Sigmoid colon (tissue), 7 donors: ENCODE results near the gene KIAA1614. TPM values are rescaled to one million over a fixed set of nuclear protein-coding genes. Genes with fewer than 3 reads are reported as not detected.
A peak's percentile ranks its signal among the peaks of the same experiment; 100 is the strongest.

Source experiments
- DNase-seq: peaks from one replicate; pipeline ENCODE4 v3.0.0-alpha.2; 2019
- H3K27ac ChIP-seq, 4 donors: fragments of 200-600 bp; sonication (generic); one replicate each; pipeline ENCODE4 v1.5.1; 2016 to 2019; ENCODE audit warnings: mild to moderate bottlenecking in 1 of 4
- H3K27me3 ChIP-seq, 3 donors: fragments of 200-600 bp; sonication (generic); one replicate each; pipeline ENCODE4 v1.5.1; 2019; ENCODE audit warnings: mild to moderate bottlenecking in 1 of 3
- H3K36me3 ChIP-seq, 4 donors: fragments of 200-600 bp; sonication (generic); one replicate each; pipeline ENCODE4 v1.5.1; 2016 to 2019
- H3K4me1 ChIP-seq, 4 donors: fragments of 200-600 bp; sonication (generic); one replicate each; pipeline ENCODE4 v1.5.1; 2017 to 2019
- H3K4me3 ChIP-seq, 4 donors: fragments of 200-600 bp; sonication (generic); one replicate each; pipeline ENCODE4 v1.5.1; 2017 to 2019; ENCODE audit warnings: mild to moderate bottlenecking in 2 of 4, moderate library complexity in 1 of 4
- H3K9me3 ChIP-seq, 4 donors: fragments of 200-600 bp in 3 of 4; sonication (generic) in 3 of 4; one replicate each; pipeline versions ENCODE4 v1.5.1 to v1.6.1; 2013 to 2019
- CTCF ChIP-seq, 4 experiments: fragments of 450-650 bp in 3 of 4; fragments of 200-600 bp in 1 of 4; IDR thresholded peaks; one replicate each; pipeline ENCODE4 v1.5.1; 2016 to 2019; ENCODE audit warnings: antibody characterized with exemption in 4 of 4, mild to moderate bottlenecking in 3 of 4, moderate library complexity in 2 of 4
- EP300 ChIP-seq, 4 donors: sonication (generic); formaldehyde crosslinking; IDR thresholded peaks; one replicate each; pipeline ENCODE4 v1.6.1; 2017; ENCODE audit warnings: antibody characterized with exemption in 4 of 4
- POLR2A ChIP-seq, 2 donors: fragments of 450-650 bp; IDR thresholded peaks; one replicate each; pipeline ENCODE4 v1.6.1; 2016; ENCODE audit warnings: antibody characterized with exemption in 2 of 2, mild to moderate bottlenecking in 2 of 2, moderate library complexity in 2 of 2
- POLR2AphosphoS5 ChIP-seq, 4 donors: sonication (generic); formaldehyde crosslinking; IDR thresholded peaks; one replicate each; pipeline ENCODE4 v1.6.1; 2017; ENCODE audit warnings: antibody characterized with exemption in 4 of 4
- WGBS, 2 donors: extraction: QIAGEN DNeasy Blood & Tissue Kit; methylation state at CpG; one replicate each; pipeline ENCODE4 v1.1.7; 2013; 5-methylcytosine and 5-hydroxymethylcytosine counted together
- intact Hi-C: fragments of 100-400 bp; cut with DNase I; formaldehyde crosslinking; loops from one replicate; pipeline ENCODE4 v1.15.1; 2023
- polyA plus RNA-seq, 3 donors: library from polyadenylated mRNA; stranded (reverse); fragments of 200-250 nt; gene quantifications; one replicate each; pipeline ENCODE4 v1.2.3, GENCODE V29; 2013
- total RNA-seq, 4 donors: library from RNA; depleted of rRNA; stranded (reverse); fragments of >200 nt; gene quantifications; one replicate each; pipeline ENCODE4 v1.1.0, GENCODE V29; 2016
- donor health status: healthy with polysubstance abuse.
- donor health status: Bipolar disorder and iron deficiency.
- donor health status: healthy.

KIAA1614 gene
- total and polyA plus RNA-seq, 7 donors, result 1.2 to 14.8 (median 6.3) TPM

GRCh38 chr1:180926164-180926981 is 13.7 kb downstream of the KIAA1614 start:
- 40 to 83% methylated on average over 14 of the region's 14 CpGs for WGBS, 2 donors
- Histone ChIP-seq H3K9me3 (no peaks in the 10 kb centered on the region), H3K36me3 (peaks cover 0 to 14% (median 2%) of the 10 kb centered on the region in 4 donors), H3K27ac (peak overlapping the region; percentile 80 to 89 (median 86)), H3K4me1 (peaks cover 0 to 53% (median 46%) of the 10 kb centered on the region in 4 donors), H3K27me3 (no peaks in the 10 kb centered on the region), H3K4me3 (peak overlapping the region in 3 of 4 donors; percentile 5 to 20 (median 12))
- DNase-seq, result peak; percentile 84
- TF ChIP-seq CTCF (IDR thresholded peaks at IDR 0.05) (no peak), POLR2AphosphoS5 (IDR thresholded peaks at IDR 0.05) (peak; percentile 31 to 52 (median 51))
- intact Hi-C loops, result loop anchor here (2.0 kb wide), 1 partner anchor 16 kb away; no protein-coding TSS in a partner anchor

GRCh38 chr1:180927348-180927747 is 14.7 kb downstream of the KIAA1614 start:
- peaks cover 0 to 53% (median 46%) of the 10 kb centered on the region in 4 donors for H3K4me1 ChIP-seq
- H3K4me3 ChIP-seq, result no peak overlapping the region
- TF ChIP-seq EP300 (IDR thresholded peaks at IDR 0.05) (peak in 1 of 4 donors; percentile 87), CTCF (IDR thresholded peaks at IDR 0.05) (no peak), POLR2A (IDR thresholded peaks at IDR 0.05) (no peak), POLR2AphosphoS5 (IDR thresholded peaks at IDR 0.05) (peak; percentile 77 to 88 (median 87))
- WGBS, 2 donors, result 80 to 84% methylated on average over 13 of the region's 13 CpGs
- peak overlapping the region; percentile 80 to 89 (median 86) for H3K27ac ChIP-seq
- H3K36me3 ChIP-seq, result peaks cover 0 to 19% (median 4%) of the 10 kb centered on the region in 4 donors
- DNase-seq, result peak; percentile 87
- H3K9me3 ChIP-seq, result no peaks in the 10 kb centered on the region
- intact Hi-C loops, result loop anchor here (2.0 kb wide), 1 partner anchor 17 kb away; no protein-coding TSS in a partner anchor
- no peaks in the 10 kb centered on the region for H3K27me3 ChIP-seq

- H3K4me1 ChIP-seq, result peaks cover 0 to 53% (median 46%) of the 10 kb centered on the region in 4 donors
- DNase-seq, result no peak
- no peaks in the 10 kb centered on the region for H3K27me3 ChIP-seq
- WGBS, 2 donors, result 66 to 74% methylated on average over 4 of the region's 4 CpGs
- TF ChIP-seq POLR2AphosphoS5 (IDR thresholded peaks at IDR 0.05) (no peak), POLR2A (IDR thresholded peaks at IDR 0.05) (no peak), EP300 (IDR thresholded peaks at IDR 0.05) (no peak), CTCF (IDR thresholded peaks at IDR 0.05) (no peak)
- no peaks in the 10 kb centered on the region for H3K9me3 ChIP-seq
- peaks cover 0 to 19% (median 4%) of the 10 kb centered on the region in 4 donors for H3K36me3 ChIP-seq
- intact Hi-C loops, result loop anchor here (2.0 kb wide), 1 partner anchor 17 kb away; no protein-coding TSS in a partner anchor
- peak overlapping the region; percentile 80 to 89 (median 86) for H3K27ac ChIP-seq
- H3K4me3 ChIP-seq, result no peak overlapping the region
Measured at GRCh38 chr1:180927841-180928240, 15.1 kb downstream of the KIAA1614 start.

GRCh38 chr1:180928331-180929230 is 15.9 kb downstream of the KIAA1614 start:
- H3K36me3 ChIP-seq, result peaks cover 0 to 27% (median 7%) of the 10 kb centered on the region in 4 donors
- intact Hi-C loops, result no loop called here
- TF ChIP-seq POLR2AphosphoS5 (IDR thresholded peaks at IDR 0.05) (no peak), CTCF (IDR thresholded peaks at IDR 0.05) (no peak), POLR2A (IDR thresholded peaks at IDR 0.05) (no peak), EP300 (IDR thresholded peaks at IDR 0.05) (no peak)
- H3K4me1 ChIP-seq, result peaks cover 0 to 47% (median 44%) of the 10 kb centered on the region in 4 donors
- H3K27me3 ChIP-seq, result no peaks in the 10 kb centered on the region
- no peak for DNase-seq
- no peak overlapping the region for H3K4me3 ChIP-seq
- 87 to 91% methylated on average over 17 of the region's 17 CpGs for WGBS, 2 donors
- no peaks in the 10 kb centered on the region for H3K9me3 ChIP-seq
- peak overlapping the region; percentile 80 to 89 (median 86) for H3K27ac ChIP-seq
